Forelimb muscle (tissue), 1 donor: ENCODE results near the gene CCDC92. TPM values are rescaled to one million over a fixed set of nuclear protein-coding genes. Genes with fewer than 3 reads are reported as not detected.

Source experiments
- DNase-seq: peaks from one replicate; pipeline ENCODE4 v3.0.0-alpha.2; 2013; ENCODE audit warnings: low read depth
- polyA plus RNA-seq: library from polyadenylated mRNA; unstranded; fragments of 120-200 nt; gene quantifications from one replicate; pipeline ENCODE4 v1.2.1, GENCODE V29; 2013; ENCODE audit not compliant: insufficient read length

CCDC92 gene
- polyA plus RNA-seq, 1 donor, result 30.0 TPM

DNA sequence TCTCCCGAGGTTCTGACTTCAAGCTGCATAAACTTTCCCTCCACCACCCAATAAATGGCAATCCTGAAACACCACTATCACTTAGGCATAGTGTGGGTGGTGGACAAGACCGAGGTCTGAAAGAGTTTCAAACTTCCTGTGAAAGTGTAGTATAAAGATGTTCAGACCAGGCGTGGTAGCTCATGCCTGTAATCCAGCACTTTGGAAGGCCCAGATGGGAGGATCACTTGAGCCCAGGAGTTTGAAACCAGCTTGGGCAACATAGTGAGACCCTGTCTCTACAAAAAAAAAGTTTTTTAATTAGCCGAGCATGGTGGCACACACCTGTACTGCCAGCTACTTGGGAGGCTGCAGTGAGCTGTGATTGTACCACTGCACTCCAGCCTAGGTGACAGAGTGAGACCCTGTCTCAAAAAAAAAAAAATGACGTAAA lies 61.9 kb downstream of the CCDC92 start:
- no peak for DNase-seq

- DNase-seq, result no peak
These were observed 62.6 kb downstream of the CCDC92 start for GRCh38 chr12:123910057-123910456.

DNA sequence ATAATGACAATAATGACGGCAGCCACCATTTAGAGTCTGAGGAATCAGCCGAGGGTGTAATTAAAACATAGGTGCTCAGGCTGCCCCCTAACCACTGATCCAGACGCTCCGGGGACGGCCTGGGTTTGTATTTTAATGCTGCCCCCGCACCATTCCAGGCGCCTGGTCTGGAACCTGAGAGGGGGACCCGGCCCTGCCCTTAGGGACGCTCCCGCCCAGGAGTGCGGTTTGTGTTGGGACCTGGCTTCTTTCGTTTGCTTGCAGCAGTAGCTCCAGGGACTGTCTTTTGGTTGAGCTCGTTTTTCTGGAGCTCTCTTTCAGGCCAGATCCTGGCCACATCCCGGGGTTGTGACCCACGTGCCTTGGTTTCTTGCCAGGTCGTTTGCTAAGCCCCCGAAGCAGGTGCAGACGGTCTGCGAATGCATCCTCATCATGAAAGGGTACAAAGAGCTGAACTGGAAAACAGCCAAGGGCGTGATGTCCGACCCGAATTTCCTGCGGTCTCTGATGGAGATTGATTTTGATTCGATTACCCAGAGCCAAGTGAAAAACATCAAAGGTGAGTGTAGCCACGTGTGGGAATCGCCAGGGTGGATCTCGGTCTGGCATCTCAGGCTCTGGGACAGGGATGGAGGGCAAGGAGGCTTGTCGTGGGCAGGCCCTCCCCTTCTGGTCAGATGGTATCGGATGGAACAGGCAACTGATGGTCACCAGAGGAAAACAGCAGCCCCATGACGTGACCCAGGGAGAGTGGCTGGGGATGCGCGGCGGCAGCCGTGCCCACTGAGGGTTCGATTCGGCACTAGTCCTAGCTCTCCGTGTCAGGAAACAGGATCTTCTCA lies 63.5 kb downstream of the CCDC92 start:
- no peak for DNase-seq

DNA sequence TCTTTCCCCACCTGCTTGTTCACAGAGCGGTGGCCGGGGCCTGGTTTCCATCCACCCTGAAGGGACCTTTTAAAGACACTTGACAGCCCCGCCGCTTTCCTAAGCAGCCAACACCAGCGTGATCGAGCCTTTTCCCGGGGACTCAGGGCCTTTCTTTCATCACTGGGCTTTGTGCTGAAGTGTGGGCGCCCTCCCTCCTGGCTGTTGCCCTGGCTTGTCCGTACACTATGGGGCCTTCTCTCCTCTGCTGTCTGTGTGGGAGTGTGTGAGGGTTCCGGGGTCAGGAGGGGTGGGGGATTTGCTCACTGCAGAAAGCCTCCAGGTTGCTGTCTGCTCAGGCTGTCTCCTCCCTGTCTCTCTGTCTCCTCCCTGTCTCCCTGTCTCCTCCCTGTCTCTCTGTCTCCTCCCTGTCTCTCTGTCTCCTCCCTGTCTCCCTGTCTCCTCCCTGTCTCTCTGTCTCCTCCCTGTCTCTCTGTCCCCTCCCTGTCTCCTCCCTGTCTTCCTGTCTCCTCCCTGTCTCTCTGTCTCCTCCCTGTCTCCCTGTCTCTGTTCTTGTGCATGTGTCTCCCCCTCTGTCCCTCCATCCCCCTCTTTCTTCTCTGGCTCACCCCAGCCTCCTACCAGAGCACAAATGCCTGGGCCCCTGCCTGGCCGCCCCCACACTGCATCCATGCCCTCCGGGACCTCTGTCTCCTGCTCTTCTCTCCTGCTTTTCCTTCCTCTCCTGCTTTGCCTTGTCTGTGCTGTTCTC lies 64.7 kb downstream of the CCDC92 start:
- DNase-seq, result no peak

- no peak for DNase-seq
These were observed 65.8 kb downstream of the CCDC92 start for GRCh38 chr12:123906711-123907420.

DNA sequence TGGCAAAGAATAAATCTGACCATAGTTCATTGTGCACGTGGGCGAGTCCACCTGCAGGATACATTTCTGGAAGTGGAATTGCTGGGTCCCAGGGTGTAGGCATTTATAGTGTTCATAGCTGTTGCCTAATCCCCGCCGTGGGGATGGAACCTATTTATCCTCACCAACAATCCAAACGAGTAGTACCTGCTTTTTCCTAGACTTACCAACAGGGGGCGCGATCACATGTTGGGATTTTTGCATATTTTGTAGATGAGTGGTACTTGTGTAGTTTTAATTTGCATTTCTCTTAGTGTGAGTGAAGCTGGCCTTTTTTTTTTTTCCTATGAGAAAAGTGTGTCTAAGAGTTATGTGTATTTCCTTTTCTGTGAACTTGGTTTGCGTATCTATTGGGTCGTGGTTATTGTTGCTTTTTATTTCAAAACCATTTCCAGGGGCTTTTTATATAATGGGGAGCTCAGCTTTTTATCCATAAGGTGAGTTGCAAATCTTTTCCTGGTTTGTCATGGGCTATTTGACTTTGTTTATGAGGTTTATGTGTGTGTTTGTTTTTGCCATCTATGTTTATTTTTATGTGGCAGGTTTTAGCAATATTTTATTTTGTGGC lies 67.2 kb downstream of the CCDC92 start:
- DNase-seq, result no peak

GRCh38 chr12:123903301-123904065 lies 69.1 kb downstream of the CCDC92 start:
- DNase-seq, result no peak

GRCh38 chr12:123902821-123903220 lies 69.8 kb downstream of the CCDC92 start:
- DNase-seq, result no peak

GRCh38 chr12:123900871-123901376 lies 71.7 kb downstream of the CCDC92 start:
- DNase-seq, result no peak

GRCh38 chr12:123899368-123899767 lies 73.3 kb downstream of the CCDC92 start:
- DNase-seq, result no peak

DNA sequence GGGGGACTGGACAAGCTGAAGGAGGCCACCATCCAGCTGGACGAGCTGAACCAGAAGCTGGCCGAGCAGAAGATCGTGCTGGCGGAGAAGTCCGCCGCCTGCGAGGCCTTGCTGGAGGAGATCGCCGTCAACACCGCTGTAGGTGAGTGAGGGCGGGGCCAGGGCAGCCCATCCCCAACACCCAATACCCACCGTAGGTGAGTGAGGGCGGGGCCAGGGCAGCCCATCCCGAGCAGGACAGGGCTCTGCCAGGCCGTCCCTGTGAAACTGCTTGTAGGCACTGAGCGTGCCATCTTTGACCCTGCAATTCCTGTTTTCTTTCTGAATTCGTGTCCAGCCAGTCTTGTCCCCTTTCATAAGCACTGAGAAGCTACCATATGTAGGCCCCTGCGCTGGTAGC lies 74.0 kb downstream of the CCDC92 start:
- DNase-seq, result no peak

- no peak for DNase-seq
These were observed 75.4 kb downstream of the CCDC92 start for GRCh38 chr12:123897221-123897620.

GRCh38 chr12:123896767-123897166 lies 75.9 kb downstream of the CCDC92 start:
- no peak for DNase-seq

GRCh38 chr12:123895451-123895850 lies 77.2 kb downstream of the CCDC92 start:
- no peak for DNase-seq

- no peak for DNase-seq
These were observed 77.7 kb downstream of the CCDC92 start for GRCh38 chr12:123894823-123895345.

- no peak for DNase-seq
These were observed 79.4 kb downstream of the CCDC92 start for GRCh38 chr12:123893276-123893675.

DNA sequence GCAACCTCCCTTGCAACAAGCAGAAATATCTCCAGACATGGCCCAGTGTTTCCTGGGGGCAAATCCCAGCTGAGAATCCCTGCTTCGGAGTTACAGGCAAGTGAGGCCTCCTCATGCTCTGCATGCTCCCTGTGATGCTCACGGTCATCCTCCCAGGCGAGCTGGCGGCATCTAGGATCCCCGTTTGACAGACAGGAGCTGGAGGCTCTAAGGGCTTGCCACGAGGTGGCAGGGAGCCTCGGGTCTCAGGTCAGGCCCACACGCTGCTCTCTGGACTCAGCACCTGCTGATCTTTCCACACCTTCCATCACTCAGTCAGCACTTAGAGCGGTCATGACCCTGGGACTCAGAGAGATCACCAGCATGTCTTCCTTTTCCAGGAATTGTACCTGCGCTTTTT lies 79.8 kb downstream of the CCDC92 start:
- no peak for DNase-seq

GRCh38 chr12:123892180-123892559 lies 80.5 kb downstream of the CCDC92 start:
- DNase-seq, result no peak

- DNase-seq, result no peak
These were observed 81.0 kb downstream of the CCDC92 start for GRCh38 chr12:123891516-123892179.

- no peak for DNase-seq
These were observed 81.6 kb downstream of the CCDC92 start for GRCh38 chr12:123891011-123891410.
